ENCODE data around the gene WTAP. TPM values are rescaled to one million over a fixed set of nuclear protein-coding genes. Genes with fewer than 3 reads are reported as not detected.

WTAP gene
- total RNA-seq, 1 donor from 2014 or later, result 108 TPM

DNA sequence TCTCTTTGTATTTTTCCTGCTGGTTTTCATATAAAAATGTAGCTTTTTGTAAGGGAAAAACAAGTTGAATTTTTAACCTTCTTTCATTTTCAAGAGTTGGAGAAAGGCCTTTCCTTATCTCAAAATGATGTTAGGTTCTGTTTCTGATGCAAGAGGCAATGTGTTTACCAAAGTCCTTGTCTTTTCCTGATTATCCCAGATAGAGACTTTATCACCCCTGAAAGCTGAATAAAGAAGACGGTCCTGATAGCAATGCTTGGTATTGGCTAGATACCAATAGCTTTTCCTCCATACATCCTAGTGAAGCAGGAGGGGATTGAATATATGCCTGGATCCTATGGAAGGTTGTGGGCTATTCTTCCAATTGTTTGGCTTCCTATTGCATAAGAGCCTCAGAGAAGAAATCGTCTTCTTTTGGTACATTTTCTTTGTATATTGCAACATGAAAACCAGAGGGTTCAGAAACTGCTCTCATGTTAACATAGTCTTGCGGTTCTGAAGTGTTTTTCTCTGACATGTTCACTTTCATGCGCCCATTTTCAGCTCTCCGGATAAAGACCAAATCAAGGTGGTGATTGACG lies 78.2 kb downstream of the WTAP start:
- H3K9me3 Mint-ChIP-seq, result no peaks in the 10 kb centered on the region
- no peaks in the 10 kb centered on the region for H3K4me1 Mint-ChIP-seq (ENCODE audit: unreplicated experiment)
- H3K36me3 Mint-ChIP-seq, result no peaks in the 10 kb centered on the region
- H3K27ac Mint-ChIP-seq, result peak overlapping the region; percentile 56
- DNase-seq (ENCODE audit: extremely low spot score, unreplicated experiment), result no peak
- H3K27me3 Mint-ChIP-seq, result no peaks in the 10 kb centered on the region
- H3K4me3 Mint-ChIP-seq, result no peak overlapping the region
- TF ChIP-seq, protein P1, sequence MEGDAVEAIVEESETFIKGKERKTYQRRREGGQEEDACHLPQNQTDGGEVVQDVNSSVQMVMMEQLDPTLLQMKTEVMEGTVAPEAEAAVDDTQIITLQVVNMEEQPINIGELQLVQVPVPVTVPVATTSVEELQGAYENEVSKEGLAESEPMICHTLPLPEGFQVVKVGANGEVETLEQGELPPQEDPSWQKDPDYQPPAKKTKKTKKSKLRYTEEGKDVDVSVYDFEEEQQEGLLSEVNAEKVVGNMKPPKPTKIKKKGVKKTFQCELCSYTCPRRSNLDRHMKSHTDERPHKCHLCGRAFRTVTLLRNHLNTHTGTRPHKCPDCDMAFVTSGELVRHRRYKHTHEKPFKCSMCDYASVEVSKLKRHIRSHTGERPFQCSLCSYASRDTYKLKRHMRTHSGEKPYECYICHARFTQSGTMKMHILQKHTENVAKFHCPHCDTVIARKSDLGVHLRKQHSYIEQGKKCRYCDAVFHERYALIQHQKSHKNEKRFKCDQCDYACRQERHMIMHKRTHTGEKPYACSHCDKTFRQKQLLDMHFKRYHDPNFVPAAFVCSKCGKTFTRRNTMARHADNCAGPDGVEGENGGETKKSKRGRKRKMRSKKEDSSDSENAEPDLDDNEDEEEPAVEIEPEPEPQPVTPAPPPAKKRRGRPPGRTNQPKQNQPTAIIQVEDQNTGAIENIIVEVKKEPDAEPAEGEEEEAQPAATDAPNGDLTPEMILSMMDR (conservative IDR thresholded peaks at IDR 0.05), result no peak

Other genes with a start within 250 kb of the WTAP start
- gene SOD2, start 34.3 kb upstream of the WTAP start, total RNA-seq (ENCODE audit: low replicate concordance), result 78.1 and 100 TPM in 2 replicates
- 38.4 and 67.4 TPM in 2 replicates for gene ACAT2, start 34.5 kb downstream of the WTAP start, total RNA-seq (ENCODE audit: low replicate concordance)
- gene TCP1, start 62.1 kb downstream of the WTAP start, total RNA-seq (ENCODE audit: low replicate concordance), result 206 and 235 TPM in 2 replicates
- 59.1 and 65.2 TPM in 2 replicates for gene MRPL18, start 63.0 kb downstream of the WTAP start, total RNA-seq (ENCODE audit: low replicate concordance)
- 0.17 TPM in 1 of 2 replicates, not detected in the other for gene PNLDC1, start 72.8 kb downstream of the WTAP start, total RNA-seq (ENCODE audit: low replicate concordance)
- gene MAS1, start 163.5 kb downstream of the WTAP start, total RNA-seq (ENCODE audit: low replicate concordance), result not detected in 2 replicates
- 79.8 and 95.5 TPM in 2 replicates for gene IGF2R, start 241.6 kb downstream of the WTAP start, total RNA-seq (ENCODE audit: low replicate concordance)